GM12891 (cell line): ENCODE measurements around the gene C14orf93.

Experiments
- PAX5 ChIP-seq: IDR thresholded peaks from 2 replicates; pipeline ENCODE4 v1.6.1; 2011; ENCODE audit warnings: low read length, moderate library complexity, mild to moderate bottlenecking; ENCODE audit not compliant: insufficient read depth, severe bottlenecking
- POLR2A ChIP-seq: IDR thresholded peaks from 2 replicates; pipeline ENCODE4 v1.6.1; 2011; ENCODE audit warnings: low read depth, low read length, control low read depth
- POLR2AphosphoS5 ChIP-seq: IDR thresholded peaks from 2 replicates; pipeline ENCODE4 v1.6.1; 2011; ENCODE audit warnings: low read depth, low read length, control low read depth
- SPI1 ChIP-seq: IDR thresholded peaks from 2 replicates; pipeline ENCODE4 v1.6.1; 2011; ENCODE audit warnings: low read depth, low read length, control low read depth
- TAF1 ChIP-seq: IDR thresholded peaks from 2 replicates; pipeline ENCODE4 v1.6.1; 2011; ENCODE audit warnings: low read depth, low read length, control low read depth

DNA sequence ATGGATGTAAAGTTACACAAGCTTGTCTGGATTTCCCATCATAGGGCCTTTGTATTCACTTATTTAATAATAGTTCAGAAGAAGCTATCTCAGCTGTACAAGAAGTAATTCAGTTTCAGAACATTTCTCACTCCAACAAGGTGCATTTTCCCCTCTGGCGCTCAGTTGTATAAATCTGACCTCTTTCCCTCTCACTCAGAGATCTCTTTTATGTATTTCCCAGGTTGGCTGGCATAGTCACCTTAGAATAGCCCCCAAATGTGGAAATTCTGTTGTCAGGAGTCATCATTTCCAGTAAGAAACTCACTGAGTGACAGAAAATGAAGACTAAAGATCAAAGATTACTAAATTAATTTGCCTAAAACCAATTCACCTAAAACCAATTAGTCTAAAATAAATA lies 38.8 kb downstream of the C14orf93 start:
- TF ChIP-seq POLR2AphosphoS5, result no peak
- TF ChIP-seq SPI1, result no peak
- no peak for TF ChIP-seq POLR2A
- TF ChIP-seq TAF1, result no peak
- no peak for TF ChIP-seq PAX5
